ENCODE results near the gene MLLT3. TPM values are rescaled to one million over a fixed set of nuclear protein-coding genes. Genes with fewer than 3 reads are reported as not detected.

Gene MLLT3
- total and polyA plus RNA-seq, 2 of the 8 experiments (the other 6 are each of a cell fraction or from before 2014, with no cell fraction given) = 5.9 to 9.6 TPM

- DNase-seq (ENCODE audit: low read depth in 1 of 2, low spot score in 2 of 2) (no peak), FAIRE-seq (no peak)
- Histone ChIP-seq H2BK20ac (ENCODE audit: low read length) (no peak overlapping the region), H3K4me1 (replicated peaks in 1 of 4; ENCODE audit: control insufficient read depth in 3 of 4, insufficient read depth in 4 of 4, low read length in 3 of 4) (no peaks in the 10 kb centered on the region; a peak in 1 of 7 replicates), H3K4me2 (ENCODE audit: insufficient read depth in 1 of 2, low read depth in 2 of 2, low read length in 2 of 2) (no peak overlapping the region), H4K8ac (ENCODE audit: extremely low read depth, insufficient read depth, low read length) (no peak overlapping the region), H3K23ac (ENCODE audit: insufficient read length) (no peak overlapping the region), H3K27me3 (replicated peaks in 1 of 4; ENCODE audit: control insufficient read depth in 3 of 4, extremely low read depth in 1 of 4, insufficient read depth in 3 of 4, low read length in 3 of 4) (no peaks in the 10 kb centered on the region), H3K4me3 (ENCODE audit: extremely low read depth in 1 of 4, insufficient read depth in 2 of 4, low read depth in 3 of 4, low read length in 4 of 4) (no peak overlapping the region), H3K36me3 (ENCODE audit: control insufficient read depth in 2 of 4, insufficient read depth in 4 of 4, low read length in 3 of 4) (no peaks in the 10 kb centered on the region), H3K4ac (replicated peaks; ENCODE audit: insufficient read length, low read depth, low read length) (no peak overlapping the region), H4K91ac (replicated peaks; ENCODE audit: insufficient read length, low read length) (no peak overlapping the region), H3K27ac (ENCODE audit: low read depth, low read length) (no peak overlapping the region), H2BK5ac (ENCODE audit: low read depth, low read length) (no peak overlapping the region), H3K23me2 (ENCODE audit: low read depth, low read length) (no peaks in the 10 kb centered on the region; the same call in 1 of the 2 replicates), H3K14ac (ENCODE audit: insufficient read length) (no peak overlapping the region), H2BK15ac (ENCODE audit: low read length) (no peak overlapping the region), H2BK120ac (replicated peaks; ENCODE audit: low read depth, low read length) (no peak overlapping the region), H4K20me1 (replicated peaks in 1 of 2; ENCODE audit: control insufficient read depth in 1 of 2, insufficient read depth in 2 of 2, low read length in 2 of 2) (no peaks in the 10 kb centered on the region), H3K18ac (ENCODE audit: extremely low read depth, low read length) (no peak overlapping the region), H3K9me3 (ENCODE audit: insufficient read depth in 2 of 2, low read depth in 1 of 2, low read length in 1 of 2) (no peaks in the 10 kb centered on the region), H3K79me1 (ENCODE audit: low read depth, low read length) (no peaks in the 10 kb centered on the region), H2AK5ac (ENCODE audit: low read depth, low read length) (no peak overlapping the region), H3K79me2 (ENCODE audit: control insufficient read depth in 1 of 2, insufficient read depth in 2 of 2, low read length in 2 of 2) (no peaks in the 10 kb centered on the region), H2AFZ (ENCODE audit: low read length) (no peak overlapping the region), H4K5ac (ENCODE audit: insufficient read length, low read depth, low read length) (no peak overlapping the region), H2BK12ac (ENCODE audit: low read depth, low read length) (no peak overlapping the region), H3K56ac (replicated peaks; ENCODE audit: insufficient read length, low read depth, low read length) (no peak overlapping the region), H3K9ac (replicated peaks in 1 of 4; ENCODE audit: extremely low read depth in 1 of 4, low read depth in 3 of 4, low read length in 3 of 4) (no peak overlapping the region)
- WGBS, 2 experiments (ENCODE audit: extremely low coverage in 1 of 2, insufficient coverage in 1 of 2, insufficient read length in 1 of 2, insufficient replicate concordance in 2 of 2, low coverage in 1 of 2, low lambda C conversion rate in 2 of 2, missing lambda C conversion rate in 1 of 2) = 84% methylated on average over 3 of the region's 3 CpGs; no CpG with 5 or more reads in 1 of the 2 experiments
- POLR2A ChIA-PET (ENCODE audit: partially characterized antibody) = no interaction called here
- CTCF ChIA-PET (ENCODE audit: partially characterized antibody) = interaction anchor here (0.5 kb wide), 1 partner anchor 438 kb away, joined by 4 read pairs; no protein-coding TSS in a partner anchor
- no peak for TF ChIP-seq SP2 (IDR thresholded peaks at IDR 0.05; ENCODE audit: low read length)
- no peak for TF ChIP-seq KDM4A (IDR thresholded peaks at IDR 0.05; ENCODE audit: low read depth, low read length, severe bottlenecking)
- TF ChIP-seq USF2 (IDR thresholded peaks at IDR 0.05; ENCODE audit: low read length) = no peak
- no peak for TF ChIP-seq GTF2F1 (IDR thresholded peaks at IDR 0.05; ENCODE audit: borderline replicate concordance, low read depth, low read length)
- TF ChIP-seq CHD2 (IDR thresholded peaks at IDR 0.05; ENCODE audit: low read length) = no peak
- no peak for TF ChIP-seq BACH1 (IDR thresholded peaks at IDR 0.05; ENCODE audit: low read length)
- no peak for TF ChIP-seq CEBPB (IDR thresholded peaks at IDR 0.05; ENCODE audit: low read depth, low read length)
- TF ChIP-seq KDM5A (IDR thresholded peaks at IDR 0.05; ENCODE audit: low read length) = no peak
- TF ChIP-seq YY1 (IDR thresholded peaks at IDR 0.05; ENCODE audit: low read depth, low read length) = no peak
- no peak for TF ChIP-seq NANOG (IDR thresholded peaks at IDR 0.05; ENCODE audit: insufficient read depth, low read depth, low read length, poor library complexity, severe bottlenecking)
- TF ChIP-seq POU5F1 (IDR thresholded peaks at IDR 0.05; ENCODE audit: low read depth, low read length) = no peak
- no peak for TF ChIP-seq KDM1A (IDR thresholded peaks at IDR 0.05; ENCODE audit: borderline replicate concordance, low read length)
- no peak for TF ChIP-seq CREB1 (IDR thresholded peaks at IDR 0.05)
Observed at GRCh38 chr9:20442461-20443319, 179.6 kb downstream of the MLLT3 start.

Data from H1 (cell line).